K562 (cell line): ENCODE results near the gene RAB4B. TPM values are rescaled to one million over a fixed set of nuclear protein-coding genes. Genes with fewer than 3 reads are reported as not detected.

Experiments used
- ATAC-seq: fragments of 200-7000 bp; cut with Tn5 transposase; 3 replicates; pipeline ENCODE4 v1.9.1; 2020; ENCODE audit warnings: moderate library complexity
- BruUV-seq: library from RNA; stranded (reverse); fragments of 400-500 nt; replicated peaks from 2 replicates; lab custom pipeline; 2021; lab: Mats Ljungman, UMichigan
- CTCF ChIA-PET: fragments of 300-600 bp; formaldehyde crosslinking; extraction: SDS; loops from one replicate; lab custom pipeline; 2021; ENCODE audit warnings: low intra/inter-chr PET ratio; lab: Yijun Ruan, JAX
- POLR2A ChIA-PET: fragments of 300-600, 350-650 bp; sonication (Branson Sonifier 250); formaldehyde crosslinking; extraction: SDS; loops from one replicate; lab custom pipeline; 2021; ENCODE audit warnings: antibody characterized with exemption, inconsistent platforms; lab: Yijun Ruan, JAX
- DNase-seq, 4 experiments: peaks; one replicate each; pipeline versions ENCODE4 v3.0.0 to v3.0.0-alpha.2; 2011 to 2018; ENCODE audit warnings: low spot score in 3 of 4, mixed read lengths in 3 of 4; ENCODE audit errors: extremely low read depth in 1 of 4
- FAIRE-seq: peaks from 2 replicates; lab custom pipeline; 2011; peaks lifted over from hg19 to GRCh38; lab: Jason Lieb, UNC
- H2AFZ ChIP-seq: 2 replicates; pipeline ENCODE4 v1.6.0; 2011; ENCODE audit warnings: low read depth, low read length, control low read depth, inconsistent platforms
- H3K27ac ChIP-seq: fragments of 200-600 bp; 3 replicates; pipeline ENCODE4 v1.8.0; 2011; ENCODE audit warnings: low read depth, mild to moderate bottlenecking, control low read depth, inconsistent platforms, low read length, moderate library complexity, mixed read lengths; ENCODE audit errors: extremely low read depth
- H3K27me3 ChIP-seq, 2 experiments: fragments of 300-600 bp in 1 of 2; 2 replicates in 1 of 2; 3 replicates in 1 of 2; pipeline versions ENCODE4 v1.6.0 to v1.8.0; 2011; ENCODE audit warnings: inconsistent platforms in 2 of 2, low read length in 2 of 2, mild to moderate bottlenecking in 1 of 2, mixed read lengths in 1 of 2, moderate library complexity in 1 of 2; ENCODE audit not compliant: control insufficient read depth in 2 of 2, insufficient read depth in 2 of 2
- H3K36me3 ChIP-seq: fragments of 300-600 bp; 3 replicates; pipeline ENCODE4 v1.8.0; 2011; ENCODE audit warnings: mild to moderate bottlenecking, low read length, inconsistent platforms; ENCODE audit not compliant: control insufficient read depth, insufficient read depth
- H3K4me1 ChIP-seq, 2 experiments: fragments of 200-600 bp in 1 of 2; replicated peaks in 1 of 2; 2 replicates in 1 of 2; 3 replicates in 1 of 2; pipeline versions ENCODE4 v1.5.1 to v1.8.0; 2011; ENCODE audit warnings: inconsistent platforms in 2 of 2, low read length in 2 of 2, mild to moderate bottlenecking in 1 of 2, mixed read lengths in 1 of 2, moderate library complexity in 1 of 2; ENCODE audit not compliant: control insufficient read depth in 2 of 2, insufficient read depth in 2 of 2
- H3K4me2 ChIP-seq: 2 replicates; pipeline ENCODE4 v1.6.1; 2011; ENCODE audit warnings: low read length, control low read depth, inconsistent platforms, mixed read lengths; ENCODE audit not compliant: insufficient read depth
- H3K4me3 ChIP-seq: fragments of 200-600 bp; sonication (generic), shearing (Covaris generic); 2 replicates; pipeline ENCODE4 v1.5.1; 2016; ENCODE audit warnings: control low read depth, inconsistent platforms
- H3K79me2 ChIP-seq: fragments of 200-600 bp; 3 replicates; pipeline ENCODE4 v1.8.0; 2011; ENCODE audit warnings: low read length, inconsistent platforms; ENCODE audit not compliant: control insufficient read depth, insufficient read depth
- H3K9ac ChIP-seq, 2 experiments: 2 replicates each; pipeline versions ENCODE4 v1.6.0 to v1.6.1; 2011; ENCODE audit warnings: low read depth in 2 of 2, low read length in 2 of 2, control low read depth in 1 of 2, inconsistent platforms in 1 of 2, mild to moderate bottlenecking in 1 of 2, mixed read lengths in 1 of 2; ENCODE audit not compliant: insufficient read depth in 1 of 2
- H3K9me1 ChIP-seq: one replicate; pipeline ENCODE4 v1.6.0; 2011; ENCODE audit warnings: inconsistent platforms, mild to moderate bottlenecking, low read length, moderate library complexity; ENCODE audit not compliant: control insufficient read depth, insufficient read depth
- H3K9me3 ChIP-seq: replicated peaks from 2 replicates; pipeline ENCODE4 v1.5.1; 2011; ENCODE audit warnings: low read depth, low read length, inconsistent platforms; ENCODE audit not compliant: control insufficient read depth, insufficient read depth
- H4K20me1 ChIP-seq: replicated peaks from 2 replicates; pipeline ENCODE4 v1.6.1; 2011; ENCODE audit warnings: low read length, inconsistent platforms, mixed read lengths; ENCODE audit not compliant: control insufficient read depth, insufficient read depth
- ARHGAP35 ChIP-seq: fragments of 450-650 bp; IDR thresholded peaks from 2 replicates; pipeline ENCODE4 v1.6.1; 2018; ENCODE audit not compliant: partially characterized antibody
- CBX5 ChIP-seq: IDR thresholded peaks from 2 replicates; pipeline ENCODE4 v1.6.1; 2014; ENCODE audit warnings: low read depth, borderline replicate concordance
- ESRRA ChIP-seq: fragments of 450-650 bp; IDR thresholded peaks from 2 replicates; pipeline ENCODE4 v1.6.1; 2014; ENCODE audit warnings: low read depth, mild to moderate bottlenecking, moderate library complexity, borderline replicate concordance
- ETV5 ChIP-seq: sonication (generic); formaldehyde crosslinking; IDR thresholded peaks from 2 replicates; pipeline ENCODE4 v1.4.0; 2020; ENCODE audit warnings: low read depth, mild to moderate bottlenecking, missing genetic modification reagents
- GTF2E2 ChIP-seq: fragments of 200-800 bp; sonication (Bioruptor generic); IDR thresholded peaks from 2 replicates; pipeline ENCODE4 v1.6.1; 2016; ENCODE audit warnings: missing genetic modification characterization, missing compliant biosample characterization
- HDAC8 ChIP-seq: fragments of 450-650 bp; IDR thresholded peaks from 2 replicates; pipeline ENCODE4 v1.6.1; 2016; ENCODE audit warnings: mild to moderate bottlenecking, missing genetic modification characterization, moderate library complexity, missing compliant biosample characterization
- PML ChIP-seq: IDR thresholded peaks from 2 replicates; pipeline ENCODE4 v1.6.1; 2012; ENCODE audit warnings: low read length, inconsistent platforms
- POLR2B ChIP-seq: fragments of 450-650 bp; IDR thresholded peaks from 2 replicates; pipeline ENCODE4 v1.6.1; 2018; ENCODE audit warnings: low read depth; ENCODE audit not compliant: partially characterized antibody
- POLR2G ChIP-seq: fragments of 200-400 bp; formaldehyde crosslinking; IDR thresholded peaks from 2 replicates; pipeline ENCODE4 v1.6.1; 2017; ENCODE audit warnings: low read depth, mild to moderate bottlenecking, antibody characterized with exemption, low read length, moderate library complexity
- POLR3A ChIP-seq: IDR thresholded peaks from 2 replicates; pipeline ENCODE4 v1.6.1; 2011; ENCODE audit warnings: borderline replicate concordance, mild to moderate bottlenecking, moderate library complexity; ENCODE audit not compliant: insufficient read length, insufficient read depth; ENCODE audit errors: extremely low read depth
- RBFOX2 ChIP-seq: fragments of 200-400 bp; formaldehyde crosslinking; IDR thresholded peaks from 2 replicates; pipeline ENCODE4 v1.6.1; 2017; ENCODE audit warnings: low read depth, mild to moderate bottlenecking, low read length, moderate library complexity
- SMAD1 ChIP-seq: fragments of 150-350 bp; IDR thresholded peaks from 2 replicates; pipeline ENCODE4 v1.6.1; 2014; ENCODE audit warnings: low read length, low read depth; ENCODE audit not compliant: partially characterized antibody
- SMARCA4 ChIP-seq: fragments of 450-650 bp; IDR thresholded peaks from 2 replicates; pipeline ENCODE4 v1.6.1; 2016
- SP2 ChIP-seq: IDR thresholded peaks from 2 replicates; pipeline ENCODE4 v1.6.1; 2011; ENCODE audit warnings: mild to moderate bottlenecking, low read depth, low read length, moderate library complexity; ENCODE audit not compliant: poor library complexity, severe bottlenecking; ENCODE audit errors: extremely low read depth
- SREBF1 ChIP-seq: fragments of 150-350 bp; IDR thresholded peaks from 2 replicates; pipeline ENCODE4 v1.6.1; 2014; ENCODE audit warnings: antibody characterized with exemption, low read depth, low read length, borderline replicate concordance
- TAF9B ChIP-seq: fragments of 450-650 bp; IDR thresholded peaks from 2 replicates; pipeline ENCODE4 v1.6.1; 2018; ENCODE audit warnings: mild to moderate bottlenecking; ENCODE audit not compliant: partially characterized antibody
- ZC3H8 ChIP-seq: fragments of 450-650 bp; IDR thresholded peaks from 2 replicates; pipeline ENCODE4 v1.6.1; 2017
- ZFX ChIP-seq: sonication (generic); formaldehyde crosslinking; IDR thresholded peaks from 2 replicates; pipeline ENCODE4 v1.8.0; 2022; ENCODE audit warnings: mild to moderate bottlenecking, missing genetic modification reagents, moderate library complexity
- WGBS: fragments of 100-300 bp; shearing (Covaris generic); methylation state at CpG from one replicate; pipeline ENCODE4 v1.1.6; 2016; ENCODE audit warnings: low coverage, mixed read lengths; ENCODE audit not compliant: insufficient coverage; ENCODE audit errors: missing lambda C conversion rate; 5-methylcytosine and 5-hydroxymethylcytosine counted together
- in situ Hi-C: fragments of 300-500 bp; cut with MboI; formaldehyde crosslinking; loops from 4 replicates; pipeline ENCODE4 v1.15.0; 2018; ENCODE audit warnings: inconsistent platforms, mixed read lengths
- intact Hi-C: fragments of 100-400 bp; cut with micrococcal nuclease; formaldehyde crosslinking; loops from 2 replicates; pipeline ENCODE4 v1.14.2; 2022
- polyA plus RNA-seq, 8 experiments: library from polyadenylated mRNA; depleted of rRNA in 4 of 8; stranded (reverse) in 5 of 8; unstranded in 3 of 8; fragments of >200 nt; fragmentation: Nextera tagmentation in 2 of 8; fragmentation: Illumina TruSeq in 1 of 8; extraction: Ambion mirVana in 2 of 8; extraction: Trizol in 1 of 8; gene quantifications; 2 replicates each; pipeline versions ENCODE4 v1.2.1 to v1.2.3, GENCODE V29; 2011 to 2014; ENCODE audit warnings: inconsistent platforms in 1 of 8, missing spikeins in 1 of 8
- total RNA-seq, 7 experiments: library from RNA; depleted of rRNA in 6 of 7; stranded (reverse); fragments of >200 nt in 6 of 7; fragmentation: Illumina TruSeq in 2 of 7; extraction: Trizol in 2 of 7; gene quantifications; 2 replicates each; pipeline versions ENCODE4 v1.2.1 to v1.2.3, GENCODE V29; 2011 to 2021; ENCODE audit warnings: low replicate concordance in 1 of 7
- TF ChIP-seq, protein P1 (sequence below): fragments of 250-450 bp; sonication (Bioruptor Pico); IDR thresholded peaks from 2 replicates; pipeline ENCODE4 v1.5.0; 2021; ENCODE audit warnings: mild to moderate bottlenecking, borderline replicate concordance
- TF ChIP-seq, protein P2 (sequence below): sonication (generic); formaldehyde crosslinking; IDR thresholded peaks from 2 replicates; pipeline ENCODE4 v1.8.1; 2022; ENCODE audit warnings: missing genetic modification reagents

The RAB4B gene
- total and polyA plus RNA-seq, 9 of the 15 experiments (the other 6 are each of a cell fraction or from before 2014, with no cell fraction given), result 0.28 to 20.4 (median 9.0) TPM

DNA sequence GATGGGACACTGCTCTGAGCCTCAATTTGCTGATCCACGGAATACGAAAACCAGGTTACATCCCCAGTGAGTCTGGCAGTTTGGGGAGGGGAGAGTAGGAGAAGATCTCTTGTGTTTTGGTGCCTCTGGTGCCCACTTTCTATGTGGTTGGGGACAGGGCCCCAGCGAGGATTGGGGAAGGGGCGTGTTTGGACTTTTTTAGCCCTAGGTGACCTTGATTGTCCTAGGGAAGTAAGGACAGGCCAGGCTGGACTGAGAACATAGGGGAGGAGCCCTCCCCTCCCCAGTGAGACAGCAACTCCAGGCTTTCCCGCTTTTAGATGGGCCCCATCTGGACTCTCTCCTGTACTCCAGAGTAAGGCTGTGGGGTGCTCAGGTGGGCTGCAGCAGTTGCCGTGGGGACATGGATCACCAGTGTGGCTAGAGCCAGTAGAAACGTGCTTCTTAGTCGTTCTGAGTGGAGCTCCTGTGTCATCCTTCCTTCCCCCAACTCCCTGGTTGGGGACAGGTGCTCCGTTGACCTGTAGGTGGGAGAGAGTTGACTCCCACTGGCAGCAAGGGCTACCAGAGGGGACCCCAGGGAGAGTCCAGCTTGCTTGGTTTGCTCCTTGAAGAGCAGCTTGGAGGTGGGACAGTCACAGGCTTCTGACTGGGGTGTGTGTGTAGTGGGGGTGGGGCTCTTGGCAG is 25.3 kb downstream of the RAB4B start:
- Histone ChIP-seq H3K27ac (peak overlapping the region; percentile 53; the same call in 2 of the 3 replicates), H3K79me2 (peaks cover 88% of the 10 kb centered on the region), H3K9me1 (peaks cover 24% of the 10 kb centered on the region), H3K9me3 (no peaks in the 10 kb centered on the region), H3K27me3 (no peaks in the 10 kb centered on the region), H3K4me2 (peak overlapping the region; percentile 79), H3K4me3 (peak overlapping the region; percentile 19; the same call in 1 of the 2 replicates), H2AFZ (no peak overlapping the region), H3K36me3 (peaks cover 81% of the 10 kb centered on the region), H3K4me1 (peaks cover 42 to 75% of the 10 kb centered on the region in 2 experiments), H4K20me1 (peaks cover 58% of the 10 kb centered on the region), H3K9ac (peak overlapping the region; percentile 28 to 91)
- ChIA-PET POLR2A (interaction anchor here (0.5 to 2.1 kb wide), 8 partner anchors 8 to 249 kb away, joined by 3 to 7 read pairs (median 4); partner anchors contain the start of genes ACTMAP and SNRPA), CTCF (no interaction called here)
- ATAC-seq (peak; percentile 4), FAIRE-seq (peak; percentile 68), DNase-seq (peak in 1 of 4 experiments; percentile 28)
- BruUV-seq, result no TSS peak
- intact Hi-C loops (no loop called here), in situ Hi-C loops (no loop called here)
- WGBS, result 50% methylated on average over 9 of the region's 9 CpGs
- TF ChIP-seq, protein P1, sequence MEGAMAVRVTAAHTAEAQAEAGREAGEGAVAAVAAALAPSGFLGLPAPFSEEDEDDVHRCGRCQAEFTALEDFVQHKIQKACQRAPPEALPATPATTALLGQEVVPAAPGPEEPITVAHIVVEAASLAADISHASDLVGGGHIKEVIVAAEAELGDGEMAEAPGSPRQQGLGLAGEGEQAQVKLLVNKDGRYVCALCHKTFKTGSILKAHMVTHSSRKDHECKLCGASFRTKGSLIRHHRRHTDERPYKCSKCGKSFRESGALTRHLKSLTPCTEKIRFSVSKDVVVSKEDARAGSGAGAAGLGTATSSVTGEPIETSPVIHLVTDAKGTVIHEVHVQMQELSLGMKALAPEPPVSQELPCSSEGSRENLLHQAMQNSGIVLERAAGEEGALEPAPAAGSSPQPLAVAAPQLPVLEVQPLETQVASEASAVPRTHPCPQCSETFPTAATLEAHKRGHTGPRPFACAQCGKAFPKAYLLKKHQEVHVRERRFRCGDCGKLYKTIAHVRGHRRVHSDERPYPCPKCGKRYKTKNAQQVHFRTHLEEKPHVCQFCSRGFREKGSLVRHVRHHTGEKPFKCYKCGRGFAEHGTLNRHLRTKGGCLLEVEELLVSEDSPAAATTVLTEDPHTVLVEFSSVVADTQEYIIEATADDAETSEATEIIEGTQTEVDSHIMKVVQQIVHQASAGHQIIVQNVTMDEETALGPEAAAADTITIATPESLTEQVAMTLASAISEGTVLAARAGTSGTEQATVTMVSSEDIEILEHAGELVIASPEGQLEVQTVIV (CRISPR knock-in tag), result no peak
- TF ChIP-seq POLR3A (no peak), GTF2E2 (tag) (no peak), RBFOX2 (peak; percentile 29), ZC3H8 (no peak), ESRRA (peak; percentile 75), ARHGAP35 (no peak), SMAD1 (no peak), SP2 (no peak), SMARCA4 (no peak), CBX5 (no peak), SREBF1 (no peak), TAF9B (no peak), HDAC8 (no peak), POLR2G (no peak), PML (peak; percentile 27; the same call in 1 of the 2 replicates), ZFX (peak; percentile 17; the same call in 1 of the 2 replicates), POLR2B (peak; percentile 23), ETV5 (CRISPR knock-in tag) (no peak)
- TF ChIP-seq, protein P2, sequence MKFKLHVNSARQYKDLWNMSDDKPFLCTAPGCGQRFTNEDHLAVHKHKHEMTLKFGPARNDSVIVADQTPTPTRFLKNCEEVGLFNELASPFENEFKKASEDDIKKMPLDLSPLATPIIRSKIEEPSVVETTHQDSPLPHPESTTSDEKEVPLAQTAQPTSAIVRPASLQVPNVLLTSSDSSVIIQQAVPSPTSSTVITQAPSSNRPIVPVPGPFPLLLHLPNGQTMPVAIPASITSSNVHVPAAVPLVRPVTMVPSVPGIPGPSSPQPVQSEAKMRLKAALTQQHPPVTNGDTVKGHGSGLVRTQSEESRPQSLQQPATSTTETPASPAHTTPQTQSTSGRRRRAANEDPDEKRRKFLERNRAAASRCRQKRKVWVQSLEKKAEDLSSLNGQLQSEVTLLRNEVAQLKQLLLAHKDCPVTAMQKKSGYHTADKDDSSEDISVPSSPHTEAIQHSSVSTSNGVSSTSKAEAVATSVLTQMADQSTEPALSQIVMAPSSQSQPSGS (CRISPR knock-in tag), result no peak
